ENCODE measurements around the gene TNFRSF4. TPM values are rescaled to one million over a fixed set of nuclear protein-coding genes. Genes with fewer than 3 reads are reported as not detected.

Gene TNFRSF4
- total RNA-seq, 1 donor from 2014 or later: 0.31 TPM

GRCh38 chr1:1173793-1174415, 40.0 kb downstream of the TNFRSF4 start, which contains the start of gene TTLL10:
Gene TTLL10 (plus strand): TSS chr1:1173880. CDS start chr1:1179216, 5,336 bp downstream.
- TF ChIP-seq CTCF (conservative IDR thresholded peaks at IDR 0.05): no peak
- peaks cover 21% of the 10 kb centered on the region for H3K27me3 Mint-ChIP-seq
- no peak within 1 kb of the TSS for H3K27ac Mint-ChIP-seq
- DNase-seq (ENCODE audit: extremely low spot score, unreplicated experiment): no peak
- no peaks in the 10 kb centered on the region for H3K9me3 Mint-ChIP-seq
- no peak within 1 kb of the TSS for H3K4me3 Mint-ChIP-seq
- H3K4me1 Mint-ChIP-seq (ENCODE audit: unreplicated experiment): no peaks in the 10 kb centered on the region
- H3K36me3 Mint-ChIP-seq: no peaks in the 10 kb centered on the region

GRCh38 chr1:1173061-1173792, 40.7 kb downstream of the TNFRSF4 start:
- Mint-ChIP-seq H3K36me3 (no peaks in the 10 kb centered on the region), H3K4me3 (no peak overlapping the region), H3K9me3 (no peaks in the 10 kb centered on the region), H3K27me3 (peaks cover 21% of the 10 kb centered on the region), H3K4me1 (ENCODE audit: unreplicated experiment) (no peaks in the 10 kb centered on the region), H3K27ac (no peak overlapping the region)
- DNase-seq (ENCODE audit: extremely low spot score, unreplicated experiment): no peak
- TF ChIP-seq CTCF (conservative IDR thresholded peaks at IDR 0.05): no peak

GRCh38 chr1:1171546-1172340, 42.2 kb downstream of the TNFRSF4 start:
- no peak for DNase-seq (ENCODE audit: extremely low spot score, unreplicated experiment)
- no peak for TF ChIP-seq CTCF (conservative IDR thresholded peaks at IDR 0.05)
- peaks cover 16% of the 10 kb centered on the region for H3K27me3 Mint-ChIP-seq
- H3K27ac Mint-ChIP-seq: no peak overlapping the region
- H3K9me3 Mint-ChIP-seq: no peaks in the 10 kb centered on the region
- H3K4me3 Mint-ChIP-seq: no peak overlapping the region
- no peaks in the 10 kb centered on the region for H3K4me1 Mint-ChIP-seq (ENCODE audit: unreplicated experiment)
- no peaks in the 10 kb centered on the region for H3K36me3 Mint-ChIP-seq

GRCh38 chr1:1171161-1171545, 42.8 kb downstream of the TNFRSF4 start:
- DNase-seq (ENCODE audit: extremely low spot score, unreplicated experiment): no peak
- Mint-ChIP-seq H3K9me3 (no peaks in the 10 kb centered on the region), H3K27ac (no peak overlapping the region), H3K27me3 (peaks cover 13% of the 10 kb centered on the region), H3K4me3 (no peak overlapping the region), H3K4me1 (ENCODE audit: unreplicated experiment) (no peaks in the 10 kb centered on the region), H3K36me3 (no peaks in the 10 kb centered on the region)
- TF ChIP-seq CTCF (conservative IDR thresholded peaks at IDR 0.05): no peak

- peaks cover 7% of the 10 kb centered on the region for H3K27me3 Mint-ChIP-seq
- no peak overlapping the region for H3K4me3 Mint-ChIP-seq
- DNase-seq (ENCODE audit: extremely low spot score, unreplicated experiment): no peak
- H3K4me1 Mint-ChIP-seq (ENCODE audit: unreplicated experiment): peaks cover 4% of the 10 kb centered on the region
- H3K36me3 Mint-ChIP-seq: no peaks in the 10 kb centered on the region
- H3K27ac Mint-ChIP-seq: no peak overlapping the region
- H3K9me3 Mint-ChIP-seq: no peaks in the 10 kb centered on the region
- no peak for TF ChIP-seq CTCF (conservative IDR thresholded peaks at IDR 0.05)
These were observed 43.5 kb downstream of the TNFRSF4 start for GRCh38 chr1:1170215-1171091.
